ENCODE data around the gene NDUFAF3. TPM values are rescaled to one million over a fixed set of nuclear protein-coding genes. Genes with fewer than 3 reads are reported as not detected.

The NDUFAF3 gene
- total and polyA plus RNA-seq, 2 donors from 2014 or later = 106 to 190 TPM

- Histone ChIP-seq H3K36me3 (ENCODE audit: control insufficient read depth in 2 of 3, insufficient read depth in 3 of 3, low read length in 3 of 3) (peaks cover 1 to 23% (median 17%) of the 10 kb centered on the region in 3 donors), H3K9me3 (ENCODE audit: control insufficient read depth in 2 of 3, insufficient read depth in 1 of 3, low read length in 3 of 3) (no peaks in the 10 kb centered on the region), H3K9ac (ENCODE audit: low read length in 3 of 3) (peak within 1 kb of the TSS; percentile 44 to 64 (median 63)), H3K27me3 (ENCODE audit: control insufficient read depth, insufficient read depth, low read length) (no peaks in the 10 kb centered on the region), H3K4me3 (ENCODE audit: low read length in 3 of 3) (peak within 1 kb of the TSS; percentile 68 to 81 (median 78)), H3K4me1 (ENCODE audit: control insufficient read depth in 2 of 3, insufficient read depth in 2 of 3, low read depth in 1 of 3, low read length in 3 of 3) (peaks cover 0 to 27% (median 7%) of the 10 kb centered on the region in 3 donors), H3K27ac (ENCODE audit: low read depth in 2 of 2, low read length in 2 of 2) (peak within 1 kb of the TSS; percentile 57 to 63)
- no peak for TF ChIP-seq CTCF (IDR thresholded peaks at IDR 0.05; ENCODE audit: borderline replicate concordance, extremely low read depth, insufficient read depth)
- FAIRE-seq = no peak
- peak; percentile 72 to 91 (median 85) for DNase-seq
- intact Hi-C loops (cut with DNase I) = no loop called here
Observed at GRCh38 chr3:49017971-49018706, 3.8 kb upstream of the NDUFAF3 start, which contains the start of gene DALRD3. TSS of gene DALRD3 (minus strand) at chr3:49018580. CDS start at chr3:49018564, 16 bp downstream.

- TF ChIP-seq CTCF (IDR thresholded peaks at IDR 0.05; ENCODE audit: borderline replicate concordance, extremely low read depth, insufficient read depth) = no peak
- DNase-seq (no peak), FAIRE-seq (no peak)
- H3K4me1 ChIP-seq (ENCODE audit: control insufficient read depth in 2 of 3, insufficient read depth in 2 of 3, low read depth in 1 of 3, low read length in 3 of 3) = peaks cover 0 to 29% (median 7%) of the 10 kb centered on the region in 3 donors
- H3K9ac ChIP-seq (ENCODE audit: low read length in 3 of 3) = peak overlapping the region; percentile 44 to 64 (median 63)
- H3K27ac ChIP-seq (ENCODE audit: low read depth in 2 of 2, low read length in 2 of 2) = peak overlapping the region; percentile 57 to 63
- intact Hi-C loops (cut with DNase I) = no loop called here
- H3K9me3 ChIP-seq (ENCODE audit: control insufficient read depth in 2 of 3, insufficient read depth in 1 of 3, low read length in 3 of 3) = no peaks in the 10 kb centered on the region
- peak overlapping the region; percentile 68 to 81 (median 78) for H3K4me3 ChIP-seq (ENCODE audit: low read length in 3 of 3)
- peaks cover 2 to 20% (median 17%) of the 10 kb centered on the region in 3 donors for H3K36me3 ChIP-seq (ENCODE audit: control insufficient read depth in 2 of 3, insufficient read depth in 3 of 3, low read length in 3 of 3)
- no peaks in the 10 kb centered on the region for H3K27me3 ChIP-seq (ENCODE audit: control insufficient read depth, insufficient read depth, low read length)
Observed at GRCh38 chr3:49018707-49019006, 3.3 kb upstream of the NDUFAF3 start.

- no peaks in the 10 kb centered on the region for H3K9me3 ChIP-seq (ENCODE audit: control insufficient read depth in 2 of 3, insufficient read depth in 1 of 3, low read length in 3 of 3)
- H3K27me3 ChIP-seq (ENCODE audit: control insufficient read depth, insufficient read depth, low read length) = no peaks in the 10 kb centered on the region
- H3K27ac ChIP-seq (ENCODE audit: low read depth in 2 of 2, low read length in 2 of 2) = peak overlapping the region in 1 of 2 donors; percentile 99
- H3K4me3 ChIP-seq (ENCODE audit: low read length in 3 of 3) = peak overlapping the region; percentile 77 to 97 (median 90)
- peaks cover 0 to 29% (median 7%) of the 10 kb centered on the region in 3 donors for H3K4me1 ChIP-seq (ENCODE audit: control insufficient read depth in 2 of 3, insufficient read depth in 2 of 3, low read depth in 1 of 3, low read length in 3 of 3)
- DNase-seq = peak in 1 of 5 donors; percentile 48
- peak overlapping the region in 1 of 3 donors; percentile 100 for H3K9ac ChIP-seq (ENCODE audit: low read length in 3 of 3)
- no peak for FAIRE-seq
- TF ChIP-seq CTCF (IDR thresholded peaks at IDR 0.05; ENCODE audit: borderline replicate concordance, extremely low read depth, insufficient read depth) = no peak
- H3K36me3 ChIP-seq (ENCODE audit: control insufficient read depth in 2 of 3, insufficient read depth in 3 of 3, low read length in 3 of 3) = peaks cover 5 to 26% (median 22%) of the 10 kb centered on the region in 3 donors
- intact Hi-C loops (cut with DNase I) = no loop called here
Observed at GRCh38 chr3:49019941-49020329, 2.0 kb upstream of the NDUFAF3 start.
